CD4-positive, alpha-beta T cell treated with Interleukin-10 for 1 hour (primary cell): ENCODE measurements around the gene TRIO.

Experiments
- DNase-seq: peaks from one replicate; pipeline ENCODE4 v3.0.0-alpha.2; 2020

Gene TRIO

DNA sequence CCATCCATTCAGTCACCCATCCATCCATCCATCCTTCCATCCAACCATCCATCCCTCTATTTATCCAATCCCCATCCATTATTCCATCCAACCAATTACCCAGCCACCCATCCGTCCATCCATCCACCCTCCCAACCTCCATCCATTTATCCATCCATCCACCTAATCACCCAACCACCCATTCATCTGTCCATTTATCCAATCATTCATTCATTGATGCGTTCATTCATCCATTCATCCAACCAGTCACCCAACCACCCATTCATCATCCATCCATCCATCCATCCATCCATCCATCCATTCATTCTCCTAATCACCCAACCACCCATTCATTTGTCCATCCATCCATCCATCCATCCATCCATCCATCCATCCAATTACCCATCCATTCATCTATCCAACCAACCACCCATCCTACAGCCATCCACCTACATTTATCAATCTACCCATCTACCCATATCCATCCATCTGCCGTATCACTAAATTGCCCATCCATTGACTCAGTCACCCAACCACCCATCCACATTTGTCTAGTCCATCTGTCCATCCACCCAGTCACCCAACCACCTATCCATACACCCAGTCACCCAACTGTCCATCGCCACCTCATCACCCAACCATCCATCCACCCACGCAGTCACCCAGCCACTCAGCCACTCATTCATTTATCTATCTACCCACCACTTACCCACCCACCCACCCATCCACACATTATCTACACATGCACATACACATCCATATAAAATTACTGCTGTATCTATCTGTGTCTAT, 165.4 kb downstream of the TRIO start:
- DNase-seq = no peak

DNA sequence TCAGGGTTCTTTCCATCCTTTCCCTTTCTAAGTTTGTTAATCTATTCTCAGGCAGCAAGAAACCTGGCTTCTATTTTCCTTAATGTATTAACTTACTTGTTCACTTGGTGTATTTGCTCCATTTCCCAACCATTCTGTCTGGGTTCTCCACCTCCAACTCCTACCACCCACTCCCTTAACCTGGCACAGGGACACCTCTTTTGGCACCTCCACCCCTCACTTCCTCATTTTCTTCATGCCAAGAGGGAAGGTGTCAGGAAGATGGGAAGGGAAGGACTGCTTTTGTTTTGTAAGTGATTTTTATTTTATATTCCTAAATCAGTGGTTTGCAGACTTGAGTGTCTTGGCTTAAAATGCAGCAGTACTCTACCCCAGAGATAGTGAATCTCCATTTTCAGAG, 166.1 kb downstream of the TRIO start:
- no peak for DNase-seq

DNA sequence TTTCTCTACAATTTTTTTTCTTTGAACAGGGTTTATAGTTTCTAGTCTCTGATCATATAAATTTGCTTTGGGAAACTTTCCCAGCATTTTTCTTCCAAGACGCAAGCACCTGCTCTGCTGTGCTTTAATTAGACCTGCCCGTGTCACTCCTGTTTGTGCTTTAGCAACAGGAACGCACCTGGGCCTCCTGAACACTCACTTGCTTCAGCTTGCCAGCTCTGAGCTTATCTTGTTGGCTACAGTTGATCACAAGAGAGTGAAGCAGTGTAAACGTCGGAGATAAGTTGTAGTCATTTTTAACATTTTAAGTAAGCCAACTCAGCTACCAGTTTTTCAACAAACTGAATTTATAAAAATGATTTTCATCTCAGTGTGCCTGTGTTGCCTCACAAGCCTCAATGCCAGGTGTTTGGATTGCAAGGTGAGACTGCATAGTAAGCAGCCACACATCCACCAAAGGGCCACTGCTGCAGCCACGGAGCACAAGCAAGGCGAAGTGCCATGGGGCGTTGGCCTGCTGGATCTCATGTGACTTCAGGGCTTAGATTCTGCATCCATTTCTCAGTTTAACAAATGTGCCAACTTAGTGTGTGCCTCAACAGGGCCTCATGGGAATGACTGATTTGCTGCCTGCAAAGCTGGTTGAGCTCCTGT, 166.9 kb downstream of the TRIO start:
- DNase-seq = no peak

DNA sequence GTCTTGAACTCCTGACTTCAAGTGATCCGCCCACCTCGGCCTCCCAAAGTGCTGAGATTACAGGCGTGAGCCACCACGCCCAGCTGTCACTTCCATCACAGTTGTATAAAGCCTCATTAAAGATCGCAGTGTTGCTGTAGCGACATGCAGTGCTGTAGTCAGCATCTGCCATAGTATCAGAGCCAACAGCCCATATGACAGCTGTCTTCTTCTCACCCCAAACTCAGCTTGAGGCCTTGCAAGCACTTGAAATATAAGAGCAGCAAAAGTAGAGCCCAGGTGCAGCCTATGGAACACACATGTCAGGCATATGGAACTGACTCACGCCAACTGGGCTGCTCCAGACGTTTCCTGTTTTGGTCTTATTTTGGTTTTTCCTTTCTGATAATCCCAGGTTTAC, 167.8 kb downstream of the TRIO start:
- DNase-seq = no peak

DNA sequence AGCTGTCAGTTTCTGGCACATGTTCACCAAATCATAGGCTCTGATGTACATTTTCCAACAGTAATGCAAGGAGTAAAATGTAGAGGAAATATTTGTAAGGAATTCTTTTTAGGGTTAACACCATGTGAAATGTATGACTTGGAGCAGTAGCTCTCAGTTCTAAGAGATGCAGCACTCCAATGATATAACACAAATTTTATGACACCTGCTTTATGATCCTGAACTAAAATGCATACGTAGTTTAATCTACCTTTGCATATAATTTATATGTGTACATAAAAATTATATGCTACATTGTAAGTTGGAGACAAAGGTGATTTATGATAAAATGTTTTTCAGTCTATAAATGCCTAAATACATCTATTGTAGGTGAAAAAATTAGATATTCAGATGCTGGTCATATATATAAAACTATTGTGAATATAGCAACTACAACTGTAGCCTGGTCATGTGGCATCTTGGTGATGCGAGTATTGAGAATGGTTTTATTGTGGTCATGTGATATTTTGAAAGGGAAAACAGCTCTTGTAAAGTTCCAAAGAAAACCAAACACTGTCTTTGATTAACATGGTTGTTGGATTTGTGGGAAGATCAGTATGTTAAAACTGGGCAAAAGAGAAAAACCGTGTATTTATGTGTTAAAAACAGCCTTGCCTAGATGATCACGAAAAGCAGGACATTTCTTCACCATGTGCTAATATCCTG, 171.0 kb downstream of the TRIO start:
- no peak for DNase-seq

DNA sequence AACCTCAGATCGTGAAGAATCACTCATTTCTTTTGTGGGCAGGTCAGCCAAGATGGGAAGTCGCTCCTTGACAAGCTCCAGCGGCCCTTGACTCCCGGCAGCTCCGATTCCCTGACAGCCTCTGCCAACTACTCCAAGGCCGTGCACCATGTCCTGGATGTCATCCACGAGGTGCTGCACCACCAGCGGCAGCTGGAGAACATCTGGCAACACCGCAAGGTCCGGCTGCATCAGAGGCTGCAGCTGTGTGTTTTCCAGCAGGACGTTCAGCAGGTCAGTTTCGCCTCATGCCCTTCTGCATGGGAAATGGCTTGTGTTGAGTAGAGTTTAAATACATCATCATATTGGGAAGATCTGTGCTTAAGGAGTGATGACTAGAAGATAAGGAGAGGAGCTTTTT, 173.3 kb downstream of the TRIO start:
- no peak for DNase-seq

DNA sequence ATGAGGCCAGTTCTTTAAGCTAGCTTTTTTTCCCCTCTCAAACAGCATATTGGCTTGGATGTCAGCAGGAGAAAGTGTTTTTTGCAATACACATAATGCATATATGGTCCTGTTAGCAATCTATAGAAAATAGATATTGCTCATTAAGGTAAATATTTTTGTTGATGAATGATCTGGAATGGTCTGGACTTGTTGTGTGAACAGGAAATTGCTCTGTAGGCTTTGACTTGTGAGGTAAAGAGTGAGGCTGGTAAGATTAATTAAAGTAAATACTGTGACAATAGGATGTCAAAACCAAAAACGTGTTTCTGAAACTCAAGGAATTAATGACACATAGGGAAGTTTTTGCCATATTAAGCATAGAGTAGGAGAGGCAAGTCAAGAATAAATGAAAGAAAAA, 176.0 kb downstream of the TRIO start:
- no peak for DNase-seq

DNA sequence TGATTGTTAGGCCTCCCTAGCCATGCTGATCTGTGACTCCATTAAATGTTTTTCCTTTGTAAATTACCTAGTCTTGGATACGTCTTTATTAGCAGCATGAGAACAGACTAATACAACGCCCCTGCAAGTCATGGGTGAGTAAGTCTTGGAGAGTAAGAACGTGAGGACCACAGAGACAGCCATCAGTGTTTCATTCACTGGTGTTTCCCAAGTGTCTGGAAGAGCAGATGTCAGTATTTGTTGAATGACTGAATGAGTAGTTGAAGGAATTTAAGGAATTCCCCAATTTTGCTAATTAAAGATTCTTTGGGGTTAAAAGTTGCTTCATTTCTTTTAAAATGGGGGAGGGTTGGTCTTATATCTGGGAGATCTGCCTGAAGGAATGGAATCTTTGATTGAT, 178.8 kb downstream of the TRIO start:
- DNase-seq = no peak

DNA sequence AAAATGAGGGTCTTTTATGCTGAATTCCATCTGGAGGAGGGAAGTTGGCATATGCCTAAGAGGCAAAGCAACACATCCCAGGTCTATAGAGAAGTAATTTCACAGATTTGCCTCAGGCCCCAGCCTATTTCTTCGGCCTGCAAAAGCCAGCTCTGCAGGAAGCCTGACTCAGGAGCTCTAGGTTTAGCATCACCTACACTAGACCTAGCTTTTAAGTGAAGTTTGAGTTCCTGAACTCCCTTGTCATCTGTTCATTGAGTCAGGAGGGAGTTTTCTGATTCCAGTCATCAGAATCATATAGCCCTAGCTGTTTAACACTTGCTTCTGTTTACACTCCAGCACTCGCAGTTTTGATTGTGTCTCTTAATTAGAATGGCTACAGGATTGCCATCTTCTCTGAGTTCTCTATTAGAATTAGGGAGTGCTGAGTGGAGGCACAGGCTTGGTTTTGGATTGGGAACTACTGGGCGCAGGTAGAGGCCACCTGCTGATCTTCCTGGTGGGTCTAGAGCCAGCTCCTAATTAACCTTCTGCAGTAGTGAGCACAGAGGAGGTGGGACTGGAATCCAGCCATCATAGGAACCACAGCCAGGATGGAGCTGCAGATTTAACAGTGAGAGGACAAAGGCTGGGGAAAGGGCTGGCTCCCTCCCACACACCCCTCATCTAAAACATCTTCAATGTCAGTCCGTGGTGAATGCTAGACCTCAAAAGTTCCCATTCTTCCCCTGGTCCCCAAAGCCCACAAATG, 179.5 kb downstream of the TRIO start:
- DNase-seq = no peak

DNA sequence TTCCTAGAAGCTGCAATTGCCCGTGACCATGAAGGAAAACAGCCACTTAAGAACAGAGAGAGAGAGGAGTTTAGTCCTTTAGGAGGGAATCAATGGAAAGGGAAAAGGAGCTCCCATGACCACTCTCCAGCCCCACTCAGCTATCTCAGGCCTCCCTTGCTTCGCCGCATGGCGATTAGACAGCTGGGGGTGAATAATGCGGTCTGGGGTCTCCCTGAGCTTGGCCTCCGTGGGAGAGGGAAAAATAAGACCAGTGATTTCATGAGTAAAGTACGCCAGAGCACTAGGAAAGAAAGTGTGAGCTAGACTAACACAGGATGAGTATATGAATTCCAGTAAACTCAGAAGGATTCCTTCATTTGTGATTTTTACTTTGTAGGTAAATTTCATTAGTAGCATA, 180.3 kb downstream of the TRIO start:
- no peak for DNase-seq

DNA sequence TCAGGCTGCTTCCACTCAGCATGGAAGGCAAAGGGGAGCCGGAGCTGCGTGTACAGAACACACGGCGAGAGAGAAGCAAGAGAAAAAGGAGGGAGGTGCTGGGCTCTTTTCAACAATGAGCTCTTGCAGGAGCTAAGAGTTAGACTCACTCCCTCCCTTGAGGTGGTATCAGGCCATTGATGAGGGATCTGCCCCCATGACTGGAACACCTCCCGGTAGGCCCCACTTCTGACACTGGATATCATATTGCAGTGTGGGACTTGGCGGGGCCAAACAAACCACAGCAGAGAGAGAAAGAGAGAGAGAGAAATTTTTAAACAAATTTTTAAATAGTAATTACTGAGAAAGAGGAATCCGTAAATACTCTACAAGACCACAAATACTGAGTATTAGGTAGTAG, 182.2 kb downstream of the TRIO start:
- DNase-seq = no peak

DNA sequence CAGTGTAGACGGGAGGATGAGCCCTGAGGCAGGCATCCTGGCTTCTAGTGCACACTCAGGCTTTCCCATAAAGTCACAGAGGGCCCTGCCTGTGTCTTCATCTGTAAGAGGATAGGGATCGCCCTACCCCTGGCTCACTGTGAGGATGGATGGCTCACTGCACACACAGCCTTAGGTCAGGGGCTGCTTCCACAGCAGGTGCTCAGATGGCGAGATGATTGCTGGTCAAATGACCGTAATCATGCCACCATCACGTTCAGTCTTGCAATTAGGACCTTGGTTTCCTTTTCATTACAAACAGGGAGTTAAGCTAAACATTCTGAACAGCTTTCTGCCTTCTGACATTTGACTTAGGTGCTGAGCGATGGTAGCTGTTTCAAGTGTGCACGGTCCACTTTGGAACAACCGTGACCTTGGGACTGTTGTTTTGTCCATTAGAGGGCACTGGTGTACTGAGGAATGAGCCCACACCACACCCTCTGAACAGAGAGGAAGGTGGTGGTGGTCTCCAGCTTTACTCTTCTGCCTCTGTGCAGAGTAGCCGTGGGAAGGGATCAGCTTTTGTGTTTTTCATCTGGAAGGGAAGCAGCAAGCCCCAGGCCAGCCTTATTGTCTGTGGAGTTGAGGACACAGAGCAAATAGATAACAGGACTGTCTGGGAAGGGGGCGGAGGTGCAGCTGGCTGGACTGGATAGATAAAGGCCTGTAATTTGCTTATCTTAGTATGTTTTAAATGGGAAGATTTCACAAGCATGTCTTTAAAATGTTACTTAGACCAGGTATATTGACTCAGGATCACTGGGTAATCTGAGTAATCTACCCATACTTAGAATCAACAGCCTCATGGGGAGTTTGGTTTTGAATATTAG, 183.1 kb downstream of the TRIO start:
- DNase-seq = no peak

DNA sequence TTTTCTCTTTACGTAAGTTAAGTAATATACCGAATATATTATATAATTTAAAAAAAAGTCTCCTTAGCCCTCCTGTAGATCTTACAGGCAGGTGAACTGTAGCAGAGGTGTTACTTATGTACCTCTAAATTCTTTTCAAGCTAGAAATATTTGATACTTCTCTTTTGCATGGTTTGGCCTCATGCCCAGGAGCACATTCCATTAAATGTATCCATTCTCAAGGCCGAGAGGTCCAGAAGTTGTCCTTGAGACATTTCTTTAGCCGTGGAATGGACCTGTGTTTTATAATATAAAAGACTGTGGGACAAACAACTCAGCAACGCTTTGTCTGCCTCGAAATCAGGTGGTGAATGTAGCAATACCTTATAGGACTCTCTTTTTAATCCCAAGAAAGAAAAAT, 184.5 kb downstream of the TRIO start:
- no peak for DNase-seq

DNA sequence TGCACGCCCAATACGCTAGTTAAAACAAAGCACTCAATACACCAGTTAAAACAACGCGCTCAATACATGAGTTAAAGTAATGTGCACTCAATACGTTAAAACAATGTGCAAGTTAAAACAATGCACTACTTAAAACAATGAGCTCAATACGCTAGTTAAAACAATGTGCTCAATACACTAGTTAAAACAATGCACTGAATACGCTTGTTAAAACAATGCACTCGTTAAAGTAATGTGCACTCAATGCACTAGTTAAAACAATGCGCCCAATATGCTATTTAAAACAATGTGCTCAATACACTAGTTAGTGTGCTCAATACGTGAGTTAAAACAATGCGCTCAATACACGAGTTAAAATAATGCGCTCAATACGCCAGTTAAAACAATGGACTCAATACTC, 185.0 kb downstream of the TRIO start:
- DNase-seq = no peak

DNA sequence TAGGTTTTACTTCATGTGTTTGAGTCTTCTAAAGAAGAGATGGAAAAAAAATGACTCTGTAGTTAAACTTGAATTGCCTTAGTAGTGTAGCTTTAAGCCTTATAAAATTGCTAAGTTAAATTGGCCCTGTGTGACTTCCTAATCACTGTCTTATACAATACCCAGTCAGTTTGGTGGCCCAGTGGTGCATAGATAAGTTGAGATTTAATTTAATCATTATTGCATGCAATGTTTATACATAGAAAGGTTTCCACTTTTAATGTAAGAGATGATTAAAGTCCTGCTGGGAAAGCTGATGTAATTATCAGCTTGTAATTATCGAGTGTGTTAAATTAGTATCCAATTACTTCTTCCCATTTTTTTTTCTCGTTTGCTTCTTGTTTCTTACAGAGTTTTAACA, 187.1 kb downstream of the TRIO start:
- DNase-seq = no peak

DNA sequence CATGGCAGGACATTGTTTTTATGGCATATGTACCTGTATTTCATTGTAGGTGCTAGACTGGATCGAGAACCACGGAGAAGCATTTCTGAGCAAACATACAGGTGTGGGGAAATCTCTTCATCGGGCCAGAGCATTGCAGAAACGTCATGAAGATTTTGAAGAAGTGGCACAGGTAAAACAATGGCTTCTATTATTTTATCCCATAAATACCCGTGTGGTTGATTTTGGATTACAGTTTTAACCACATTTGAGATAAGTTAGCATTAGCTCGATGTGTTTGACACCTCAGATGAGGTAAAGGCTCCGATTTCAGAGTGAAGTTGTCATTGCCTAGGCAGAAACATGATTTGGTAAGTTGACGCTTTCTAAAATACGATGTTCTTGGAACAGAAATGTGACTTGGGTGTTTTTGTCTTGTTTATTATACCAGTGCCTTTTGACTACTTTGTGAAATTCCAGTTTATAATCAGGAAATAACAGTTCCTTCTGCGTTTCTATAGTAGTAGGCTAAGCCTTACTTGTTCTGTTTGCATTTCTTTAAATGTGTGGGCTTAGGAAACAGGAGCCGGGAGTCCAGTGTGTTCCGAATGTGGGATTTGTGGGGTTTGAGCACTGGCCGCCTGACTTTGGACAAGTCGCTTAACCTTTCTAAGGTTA, 187.7 kb downstream of the TRIO start:
- no peak for DNase-seq

DNA sequence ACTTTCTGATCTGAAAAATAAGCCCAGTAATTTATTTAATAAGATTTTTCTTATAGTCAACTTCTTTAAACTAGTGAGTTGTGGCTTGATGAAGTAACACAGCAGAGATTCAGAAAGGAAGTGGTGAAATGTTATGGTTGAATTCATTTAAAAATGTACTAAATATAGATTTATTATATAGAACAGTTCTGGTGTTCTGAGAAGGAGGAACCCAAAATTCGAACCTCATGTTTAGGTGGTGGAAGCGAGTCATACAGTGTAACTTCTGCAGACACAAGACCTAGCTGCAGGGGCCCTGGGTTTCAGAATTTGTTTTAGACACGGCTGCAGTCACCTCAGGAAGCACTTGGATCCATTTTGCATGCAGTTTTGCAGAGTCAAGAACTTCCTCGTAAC, 188.2 kb downstream of the TRIO start:
- DNase-seq = peak; percentile 3

DNA sequence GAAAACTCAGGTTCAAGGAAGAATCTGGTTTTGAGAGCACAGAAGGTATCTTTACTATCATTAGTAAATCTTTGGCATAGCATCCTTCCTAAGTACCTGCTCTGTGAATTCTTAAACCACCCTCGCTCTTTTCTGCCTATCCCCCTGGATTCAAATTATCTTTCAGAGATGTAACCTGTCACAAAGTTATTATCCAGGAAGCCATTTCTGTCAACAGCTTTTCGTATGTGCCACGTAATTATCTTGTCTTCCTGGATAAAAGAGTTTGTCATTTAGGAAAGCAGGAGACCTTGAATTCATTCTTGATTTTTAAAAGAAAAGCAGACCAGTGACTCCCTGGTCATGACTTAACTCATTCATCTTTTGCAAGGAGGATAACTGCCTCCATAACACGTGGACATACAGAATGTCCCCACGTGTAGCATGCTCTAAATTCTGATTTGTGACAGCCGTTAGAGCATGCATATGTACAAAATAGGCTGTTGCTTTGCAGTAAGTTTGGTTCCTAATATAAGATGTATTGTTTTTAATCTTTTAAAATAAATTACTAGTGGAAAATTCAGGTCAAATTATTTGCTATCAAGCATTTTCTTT, 189.0 kb downstream of the TRIO start:
- no peak for DNase-seq

DNA sequence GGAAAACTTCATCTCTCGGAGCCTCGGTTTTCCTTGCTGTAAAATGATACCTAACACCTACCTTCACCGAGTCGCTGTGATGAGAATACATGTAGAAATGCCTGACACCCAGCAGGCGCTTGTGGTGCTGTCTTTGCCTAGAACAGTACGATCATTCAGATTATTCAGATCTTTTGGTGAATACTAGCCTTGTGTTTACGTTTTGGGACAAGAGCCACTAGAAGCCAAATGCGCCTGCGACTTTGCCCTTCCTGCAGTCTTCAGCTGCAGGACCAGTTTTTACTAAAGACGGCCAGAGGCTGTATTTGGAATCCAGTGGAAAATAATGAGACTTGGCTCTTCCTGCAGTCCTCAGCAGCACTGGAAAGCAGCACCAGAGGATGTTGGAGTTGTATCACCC, 189.6 kb downstream of the TRIO start:
- DNase-seq = no peak

DNA sequence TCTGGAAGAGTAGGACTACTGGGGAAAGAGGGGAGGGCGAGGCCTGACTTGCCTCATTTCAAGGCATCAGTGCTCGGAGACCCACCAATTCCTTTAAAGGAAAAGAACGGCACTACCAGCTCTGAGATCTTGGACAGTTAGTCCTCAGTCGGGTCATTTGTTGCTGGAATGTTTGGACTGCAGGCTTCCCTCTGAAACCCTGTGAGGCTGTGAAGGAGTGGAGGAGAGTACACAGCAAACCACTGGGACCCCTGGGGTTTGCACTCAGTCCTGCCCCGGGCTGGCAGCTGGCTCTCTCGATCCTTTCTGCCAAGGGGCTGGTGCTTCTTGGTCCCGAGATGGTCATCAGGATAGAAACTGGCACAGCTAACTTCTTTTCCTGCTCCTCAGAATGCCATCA, 194.5 kb downstream of the TRIO start:
- DNase-seq = no peak

DNA sequence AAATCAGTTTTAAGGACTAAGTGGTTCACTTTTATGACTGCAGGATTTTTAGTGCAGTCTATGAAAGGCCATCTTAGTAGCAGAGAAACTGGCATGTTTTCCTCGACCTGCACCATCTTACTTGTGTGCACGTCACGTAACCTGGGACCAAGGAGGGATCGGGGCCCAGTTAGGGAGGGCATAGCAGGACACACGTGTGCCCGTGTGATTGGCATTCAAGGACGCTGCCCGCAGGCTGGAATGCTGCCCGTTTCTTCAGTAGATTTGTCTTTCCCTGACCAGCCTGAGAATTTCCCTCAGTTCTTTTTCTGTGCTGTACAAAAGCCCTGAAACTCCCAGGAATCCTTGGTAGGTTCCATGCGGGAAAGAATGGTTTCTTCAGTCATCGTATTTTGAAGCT, 196.3 kb downstream of the TRIO start:
- no peak for DNase-seq
